ENCODE data around the gene PHACTR1. TPM values are rescaled to one million over a fixed set of nuclear protein-coding genes. Genes with fewer than 3 reads are reported as not detected.

PHACTR1 gene
- polyA plus RNA-seq, 2 of the 4 experiments (the other 2 are of a cell fraction): not detected

DNA sequence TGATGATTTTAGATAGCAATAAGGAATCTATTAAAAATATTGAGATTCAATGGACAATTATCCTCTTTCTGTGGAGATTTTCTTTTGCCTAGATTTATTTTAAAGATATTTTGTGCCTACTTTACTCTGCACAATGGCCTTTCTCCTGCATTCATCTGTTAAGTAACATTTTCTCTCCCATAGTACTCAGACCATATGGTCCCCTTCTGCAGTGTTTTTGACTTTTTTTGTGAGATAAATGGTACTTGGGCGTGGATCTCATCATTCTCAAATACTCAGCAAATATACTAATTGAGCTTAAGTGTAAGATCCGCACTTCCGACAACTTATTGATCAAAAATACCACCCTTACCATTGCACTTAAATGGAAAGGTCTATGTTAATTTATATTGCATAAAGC lies 55.8 kb downstream of the PHACTR1 start:
- Histone ChIP-seq H3K4me1 (no peaks in the 10 kb centered on the region), H3K27ac (no peak overlapping the region), H3K9me3 (no peaks in the 10 kb centered on the region), H3K4me3 (no peak overlapping the region), H3K4me2 (no peak overlapping the region)
- CTCF ChIA-PET: no interaction called here
- DNase-seq (ENCODE audit: low read depth in 1 of 2, low spot score in 1 of 2): no peak
- FAIRE-seq: no peak
- TF ChIP-seq, protein P1, sequence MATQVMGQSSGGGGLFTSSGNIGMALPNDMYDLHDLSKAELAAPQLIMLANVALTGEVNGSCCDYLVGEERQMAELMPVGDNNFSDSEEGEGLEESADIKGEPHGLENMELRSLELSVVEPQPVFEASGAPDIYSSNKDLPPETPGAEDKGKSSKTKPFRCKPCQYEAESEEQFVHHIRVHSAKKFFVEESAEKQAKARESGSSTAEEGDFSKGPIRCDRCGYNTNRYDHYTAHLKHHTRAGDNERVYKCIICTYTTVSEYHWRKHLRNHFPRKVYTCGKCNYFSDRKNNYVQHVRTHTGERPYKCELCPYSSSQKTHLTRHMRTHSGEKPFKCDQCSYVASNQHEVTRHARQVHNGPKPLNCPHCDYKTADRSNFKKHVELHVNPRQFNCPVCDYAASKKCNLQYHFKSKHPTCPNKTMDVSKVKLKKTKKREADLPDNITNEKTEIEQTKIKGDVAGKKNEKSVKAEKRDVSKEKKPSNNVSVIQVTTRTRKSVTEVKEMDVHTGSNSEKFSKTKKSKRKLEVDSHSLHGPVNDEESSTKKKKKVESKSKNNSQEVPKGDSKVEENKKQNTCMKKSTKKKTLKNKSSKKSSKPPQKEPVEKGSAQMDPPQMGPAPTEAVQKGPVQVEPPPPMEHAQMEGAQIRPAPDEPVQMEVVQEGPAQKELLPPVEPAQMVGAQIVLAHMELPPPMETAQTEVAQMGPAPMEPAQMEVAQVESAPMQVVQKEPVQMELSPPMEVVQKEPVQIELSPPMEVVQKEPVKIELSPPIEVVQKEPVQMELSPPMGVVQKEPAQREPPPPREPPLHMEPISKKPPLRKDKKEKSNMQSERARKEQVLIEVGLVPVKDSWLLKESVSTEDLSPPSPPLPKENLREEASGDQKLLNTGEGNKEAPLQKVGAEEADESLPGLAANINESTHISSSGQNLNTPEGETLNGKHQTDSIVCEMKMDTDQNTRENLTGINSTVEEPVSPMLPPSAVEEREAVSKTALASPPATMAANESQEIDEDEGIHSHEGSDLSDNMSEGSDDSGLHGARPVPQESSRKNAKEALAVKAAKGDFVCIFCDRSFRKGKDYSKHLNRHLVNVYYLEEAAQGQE (IDR thresholded peaks at IDR 0.05): no peak
- no peak for TF ChIP-seq CBX2 (IDR thresholded peaks at IDR 0.05; ENCODE audit: borderline replicate concordance, low read depth)
- no peak for TF ChIP-seq EP300 (IDR thresholded peaks at IDR 0.05)
- TF ChIP-seq MYC (IDR thresholded peaks at IDR 0.05; ENCODE audit: borderline replicate concordance, low read length): no peak
- TF ChIP-seq RNF2 (IDR thresholded peaks at IDR 0.05; ENCODE audit: borderline replicate concordance, low read depth): no peak
- no peak for TF ChIP-seq JUN (IDR thresholded peaks at IDR 0.05)
- TF ChIP-seq BHLHE40 (IDR thresholded peaks at IDR 0.05; ENCODE audit: low read depth, low read length): no peak
- no peak for TF ChIP-seq TFCP2L1 (CRISPR knock-in tag; IDR thresholded peaks at IDR 0.05)
- POLR2A ChIA-PET: no interaction called here
- 14% methylated on average over 3 of the region's 3 CpGs for WGBS (ENCODE audit: missing lambda C conversion rate)
- no peak for ATAC-seq

GRCh38 chr6:12776291-12776690 lies 59.7 kb downstream of the PHACTR1 start:
- Histone ChIP-seq H3K4me3 (no peak overlapping the region), H3K4me2 (no peak overlapping the region), H3K9me3 (no peaks in the 10 kb centered on the region), H3K27ac (no peak overlapping the region), H3K4me1 (no peaks in the 10 kb centered on the region)
- TF ChIP-seq HES2 (IDR thresholded peaks at IDR 0.05): no peak
- TF ChIP-seq HOXB5 (CRISPR knock-in tag; IDR thresholded peaks at IDR 0.05): no peak
- TF ChIP-seq POLR2AphosphoS2 (conservative IDR thresholded peaks at IDR 0.05; ENCODE audit: low read length): no peak
- FAIRE-seq (no peak), ATAC-seq (no peak), DNase-seq (ENCODE audit: low read depth in 1 of 2, low spot score in 1 of 2) (no peak)
- ChIA-PET POLR2A (no interaction called here), CTCF (no interaction called here)
- WGBS (ENCODE audit: missing lambda C conversion rate): 29% methylated on average over 4 of the region's 4 CpGs

DNA sequence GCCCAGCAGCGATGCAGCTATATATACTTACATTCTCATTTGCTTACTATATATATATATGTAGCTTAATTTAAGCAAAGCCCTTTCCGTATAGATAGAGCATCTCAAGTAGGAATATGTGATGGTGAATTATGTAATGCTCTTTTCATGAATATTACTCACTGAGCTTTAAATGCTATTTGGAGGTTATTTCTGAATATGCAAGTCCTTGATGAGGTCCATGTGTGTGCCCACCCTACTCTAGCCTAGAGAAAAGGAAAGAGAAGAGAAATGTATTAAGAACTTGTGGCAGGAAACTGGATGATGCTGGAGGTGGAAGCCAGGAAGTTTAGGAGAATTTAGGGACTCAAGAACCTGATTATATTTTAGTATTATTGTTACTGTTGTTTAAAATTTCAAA lies 63.2 kb downstream of the PHACTR1 start:
- H3K27ac ChIP-seq: no peak overlapping the region
- TF ChIP-seq BHLHE40 (IDR thresholded peaks at IDR 0.05; ENCODE audit: low read depth, low read length): no peak
- no peak for TF ChIP-seq BCL3 (IDR thresholded peaks at IDR 0.05)
- TF ChIP-seq HOXB13 (CRISPR knock-in tag; IDR thresholded peaks at IDR 0.05; ENCODE audit: low read depth): no peak
- TF ChIP-seq, protein P2, sequence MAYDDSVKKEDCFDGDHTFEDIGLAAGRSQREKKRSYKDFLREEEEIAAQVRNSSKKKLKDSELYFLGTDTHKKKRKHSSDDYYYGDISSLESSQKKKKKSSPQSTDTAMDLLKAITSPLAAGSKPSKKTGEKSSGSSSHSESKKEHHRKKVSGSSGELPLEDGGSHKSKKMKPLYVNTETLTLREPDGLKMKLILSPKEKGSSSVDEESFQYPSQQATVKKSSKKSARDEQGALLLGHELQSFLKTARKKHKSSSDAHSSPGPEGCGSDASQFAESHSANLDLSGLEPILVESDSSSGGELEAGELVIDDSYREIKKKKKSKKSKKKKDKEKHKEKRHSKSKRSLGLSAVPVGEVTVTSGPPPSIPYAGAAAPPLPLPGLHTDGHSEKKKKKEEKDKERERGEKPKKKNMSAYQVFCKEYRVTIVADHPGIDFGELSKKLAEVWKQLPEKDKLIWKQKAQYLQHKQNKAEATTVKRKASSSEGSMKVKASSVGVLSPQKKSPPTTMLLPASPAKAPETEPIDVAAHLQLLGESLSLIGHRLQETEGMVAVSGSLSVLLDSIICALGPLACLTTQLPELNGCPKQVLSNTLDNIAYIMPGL (CRISPR knock-in tag; IDR thresholded peaks at IDR 0.05; ENCODE audit: borderline replicate concordance): no peak
- TF ChIP-seq, protein P3, sequence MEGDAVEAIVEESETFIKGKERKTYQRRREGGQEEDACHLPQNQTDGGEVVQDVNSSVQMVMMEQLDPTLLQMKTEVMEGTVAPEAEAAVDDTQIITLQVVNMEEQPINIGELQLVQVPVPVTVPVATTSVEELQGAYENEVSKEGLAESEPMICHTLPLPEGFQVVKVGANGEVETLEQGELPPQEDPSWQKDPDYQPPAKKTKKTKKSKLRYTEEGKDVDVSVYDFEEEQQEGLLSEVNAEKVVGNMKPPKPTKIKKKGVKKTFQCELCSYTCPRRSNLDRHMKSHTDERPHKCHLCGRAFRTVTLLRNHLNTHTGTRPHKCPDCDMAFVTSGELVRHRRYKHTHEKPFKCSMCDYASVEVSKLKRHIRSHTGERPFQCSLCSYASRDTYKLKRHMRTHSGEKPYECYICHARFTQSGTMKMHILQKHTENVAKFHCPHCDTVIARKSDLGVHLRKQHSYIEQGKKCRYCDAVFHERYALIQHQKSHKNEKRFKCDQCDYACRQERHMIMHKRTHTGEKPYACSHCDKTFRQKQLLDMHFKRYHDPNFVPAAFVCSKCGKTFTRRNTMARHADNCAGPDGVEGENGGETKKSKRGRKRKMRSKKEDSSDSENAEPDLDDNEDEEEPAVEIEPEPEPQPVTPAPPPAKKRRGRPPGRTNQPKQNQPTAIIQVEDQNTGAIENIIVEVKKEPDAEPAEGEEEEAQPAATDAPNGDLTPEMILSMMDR (IDR thresholded peaks at IDR 0.05): no peak
- TF ChIP-seq TP53 (CRISPR knock-in tag; IDR thresholded peaks at IDR 0.05): no peak
- no peaks in the 10 kb centered on the region for H3K4me1 ChIP-seq
- POLR2A ChIA-PET: no interaction called here
- 40% methylated on average over 2 of the region's 2 CpGs for WGBS (ENCODE audit: missing lambda C conversion rate)
- FAIRE-seq (no peak), DNase-seq (ENCODE audit: low read depth in 1 of 2, low spot score in 1 of 2) (no peak), ATAC-seq (no peak)
- no peaks in the 10 kb centered on the region for H3K9me3 ChIP-seq
- CTCF ChIA-PET: interaction anchor here (1.0 to 1.2 kb wide), 3 partner anchors 17 to 447 kb away, joined by 3 read pairs; no protein-coding TSS in a partner anchor
- H3K4me3 ChIP-seq: no peak overlapping the region
- H3K4me2 ChIP-seq: no peak overlapping the region

All from A549 (cell line).